NT2/D1 (cell line): ENCODE data around the gene EP300.

Source experiments
- SUZ12 ChIP-seq: IDR thresholded peaks from 2 replicates; pipeline ENCODE4 v1.6.1; 2011; ENCODE audit not compliant: insufficient read length, insufficient read depth; ENCODE audit errors: extremely low read depth
- ZNF274 ChIP-seq: IDR thresholded peaks from 2 replicates; pipeline ENCODE4 v1.6.1; 2011; ENCODE audit warnings: mild to moderate bottlenecking, low read depth, low read length

GRCh38 chr22:41198027-41198580 is 105.7 kb downstream of the EP300 start:
- TF ChIP-seq ZNF274 (no peak), SUZ12 (no peak)
